Small intestine (tissue), 7 donors: ENCODE measurements around the gene TNFRSF8. TPM values are rescaled to one million over a fixed set of nuclear protein-coding genes. Genes with fewer than 3 reads are reported as not detected.
A peak's percentile ranks its signal among the peaks of the same experiment; 100 is the strongest.

Experiments
- DNase-seq, 2 donors: peaks; one replicate each; pipeline versions ENCODE4 v3.0.0 to v3.0.0-alpha.2; 2013
- FAIRE-seq: peaks from 2 replicates; lab custom pipeline; 2012; peaks lifted over from hg19 to GRCh38; lab: Jason Lieb, UNC
- H3K27ac ChIP-seq, 3 donors: one replicate each; pipeline ENCODE4 v1.5.1; 2013; ENCODE audit warnings: low read length in 2 of 3, mild to moderate bottlenecking in 2 of 3, control low read depth in 1 of 3, inconsistent platforms in 1 of 3, low read depth in 1 of 3, moderate library complexity in 1 of 3
- H3K27me3 ChIP-seq, 3 donors: one replicate each; pipeline ENCODE4 v1.6.1; 2013; ENCODE audit warnings: low read length in 3 of 3, inconsistent platforms in 1 of 3; ENCODE audit not compliant: control insufficient read depth in 3 of 3, insufficient read depth in 3 of 3
- H3K36me3 ChIP-seq, 3 donors: one replicate each; pipeline ENCODE4 v1.6.1; 2013; ENCODE audit warnings: low read length in 3 of 3, inconsistent platforms in 1 of 3, low read depth in 1 of 3, mild to moderate bottlenecking in 1 of 3, moderate library complexity in 1 of 3; ENCODE audit not compliant: control insufficient read depth in 3 of 3, insufficient read depth in 2 of 3
- H3K4me1 ChIP-seq, 3 donors: one replicate each; pipeline ENCODE4 v1.6.1; 2013; ENCODE audit warnings: low read length in 2 of 3, inconsistent platforms in 1 of 3, low read depth in 1 of 3, mild to moderate bottlenecking in 1 of 3, moderate library complexity in 1 of 3; ENCODE audit not compliant: control insufficient read depth in 3 of 3, insufficient read depth in 2 of 3
- H3K4me3 ChIP-seq, 3 donors: one replicate each; pipeline ENCODE4 v1.5.1; 2013; ENCODE audit warnings: low read length in 3 of 3, control low read depth in 1 of 3, inconsistent platforms in 1 of 3, low read depth in 1 of 3, mild to moderate bottlenecking in 1 of 3, moderate library complexity in 1 of 3
- H3K9me3 ChIP-seq, 2 donors: one replicate each; pipeline ENCODE4 v1.6.1; 2013; ENCODE audit warnings: low read depth in 1 of 2, low read length in 1 of 2; ENCODE audit not compliant: control insufficient read depth in 2 of 2, insufficient read depth in 1 of 2
- WGBS, 3 donors: extraction: QIAGEN DNeasy Blood & Tissue Kit; methylation state at CpG; one replicate each; pipeline ENCODE4 v1.1.7; 2013; 5-methylcytosine and 5-hydroxymethylcytosine counted together
- polyA plus RNA-seq, 4 donors: library from polyadenylated mRNA; stranded (reverse) in 3 of 4; unstranded in 1 of 4; fragments of 200-250 nt in 3 of 4; fragments of 120-200 nt in 1 of 4; gene quantifications; one replicate each; pipeline versions ENCODE4 v1.2.1 to v1.2.3, GENCODE V29; 2013
- donor health status: healthy with polysubstance abuse.
- donor health status: control.
- donor health status: control.
- donor health status: Bipolar disorder and iron deficiency.
- donor health status: healthy.

Gene TNFRSF8
- polyA plus RNA-seq, 4 donors = 0.10 to 2.1 (median 0.54) TPM; not detected in 1

- FAIRE-seq = no peak
These were observed 12.4 kb downstream of the TNFRSF8 start for GRCh38 chr1:12075195-12076114.

DNA sequence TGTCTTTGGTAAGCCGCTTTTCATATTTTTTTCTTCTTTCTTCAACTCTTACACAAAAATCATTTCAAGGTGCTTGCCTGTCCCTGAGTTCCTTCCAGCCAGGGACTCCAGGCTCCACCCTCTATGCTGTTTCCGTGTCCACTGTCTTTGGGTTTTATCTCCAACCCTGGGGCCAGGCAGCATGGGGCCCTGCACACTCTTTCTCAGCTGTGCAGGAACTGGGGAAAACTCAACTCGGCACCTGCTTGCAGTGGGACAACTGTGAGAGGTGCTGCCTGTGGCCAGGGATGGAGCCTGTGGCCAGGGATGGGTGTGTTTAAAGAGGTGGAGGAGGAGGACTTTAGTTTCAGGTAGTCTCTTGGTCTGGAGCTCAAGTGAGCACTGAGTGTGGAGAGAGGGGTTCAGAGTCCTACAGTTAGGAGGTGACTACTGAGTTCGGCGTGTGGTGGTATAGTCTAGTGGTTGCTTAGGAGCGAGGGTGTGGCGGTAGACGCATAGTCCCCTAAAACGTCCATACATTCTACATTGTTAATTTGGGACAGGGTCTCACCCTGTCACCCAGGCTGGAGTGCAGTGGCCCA lies 13.4 kb downstream of the TNFRSF8 start:
- no peak for FAIRE-seq
- Histone ChIP-seq H3K4me3 (no peak overlapping the region), H3K27me3 (peaks cover 0 to 4% (median 4%) of the 10 kb centered on the region in 3 donors), H3K36me3 (no peaks in the 10 kb centered on the region), H3K27ac (no peak overlapping the region), H3K9me3 (peaks cover 0 to 7% of the 10 kb centered on the region in 2 donors), H3K4me1 (peaks cover 0 to 3% (median 0%) of the 10 kb centered on the region in 3 donors)
- WGBS, 3 donors = 79 to 84% (median 81%) methylated on average over 9 of the region's 9 CpGs
- no peak for DNase-seq

More at GRCh38 chr1:12075195-12076114, 12.4 kb downstream of the TNFRSF8 start:
- no peaks in the 10 kb centered on the region for H3K36me3 ChIP-seq
- peaks cover 0 to 3% (median 0%) of the 10 kb centered on the region in 3 donors for H3K4me1 ChIP-seq
- 75 to 79% (median 79%) methylated on average over 19 of the region's 19 CpGs for WGBS, 3 donors
- peaks cover 0 to 7% (median 4%) of the 10 kb centered on the region in 3 donors for H3K27me3 ChIP-seq
- peaks cover 0 to 7% of the 10 kb centered on the region in 2 donors for H3K9me3 ChIP-seq
- DNase-seq = no peak
- H3K27ac ChIP-seq = no peak overlapping the region
- H3K4me3 ChIP-seq = no peak overlapping the region

GRCh38 chr1:12078575-12078937 lies 15.5 kb downstream of the TNFRSF8 start:
- DNase-seq (no peak), FAIRE-seq (no peak)
- WGBS, 3 donors = 60 to 67% (median 65%) methylated on average over 7 of the region's 7 CpGs
- peaks cover 0 to 10% of the 10 kb centered on the region in 2 donors for H3K9me3 ChIP-seq
- H3K4me3 ChIP-seq = no peak overlapping the region
- peaks cover 0 to 4% (median 4%) of the 10 kb centered on the region in 3 donors for H3K27me3 ChIP-seq
- no peaks in the 10 kb centered on the region for H3K36me3 ChIP-seq
- no peak overlapping the region for H3K27ac ChIP-seq
- H3K4me1 ChIP-seq = peaks cover 0 to 3% (median 0%) of the 10 kb centered on the region in 3 donors

GRCh38 chr1:12078938-12079861 lies 16.1 kb downstream of the TNFRSF8 start:
- Histone ChIP-seq H3K36me3 (no peaks in the 10 kb centered on the region), H3K4me1 (peaks cover 0 to 3% (median 0%) of the 10 kb centered on the region in 3 donors), H3K27me3 (peaks cover 0 to 4% (median 4%) of the 10 kb centered on the region in 3 donors), H3K27ac (no peak overlapping the region), H3K9me3 (peaks cover 0 to 10% of the 10 kb centered on the region in 2 donors), H3K4me3 (no peak overlapping the region)
- DNase-seq (peak in 1 of 2 donors; percentile 49), FAIRE-seq (no peak)
- 24 to 40% (median 33%) methylated on average over 23 of the region's 23 CpGs for WGBS, 3 donors

- Histone ChIP-seq H3K9me3 (peaks cover 0 to 10% of the 10 kb centered on the region in 2 donors), H3K4me1 (peaks cover 0 to 3% (median 0%) of the 10 kb centered on the region in 3 donors), H3K27me3 (peaks cover 0 to 4% (median 4%) of the 10 kb centered on the region in 3 donors), H3K4me3 (no peak overlapping the region), H3K36me3 (no peaks in the 10 kb centered on the region), H3K27ac (no peak overlapping the region)
- DNase-seq = no peak
- WGBS, 3 donors = 72 to 87% (median 73%) methylated on average over 6 of the region's 6 CpGs
- FAIRE-seq = no peak
These were observed 17.1 kb downstream of the TNFRSF8 start for GRCh38 chr1:12080156-12080555.

GRCh38 chr1:12080773-12081556 lies 17.9 kb downstream of the TNFRSF8 start:
- 91 to 96% (median 93%) methylated on average over 9 of the region's 9 CpGs for WGBS, 3 donors

GRCh38 chr1:12081648-12082396 lies 18.7 kb downstream of the TNFRSF8 start:
- DNase-seq (no peak), FAIRE-seq (no peak)
- 89 to 90% (median 90%) methylated on average over 7 of the region's 7 CpGs for WGBS, 3 donors

More at GRCh38 chr1:12080773-12081556, 17.9 kb downstream of the TNFRSF8 start:
- Histone ChIP-seq H3K36me3 (no peaks in the 10 kb centered on the region), H3K9me3 (peaks cover 0 to 10% of the 10 kb centered on the region in 2 donors), H3K4me1 (peaks cover 0 to 3% (median 0%) of the 10 kb centered on the region in 3 donors), H3K27me3 (peaks cover 0 to 4% (median 4%) of the 10 kb centered on the region in 3 donors), H3K4me3 (no peak overlapping the region), H3K27ac (no peak overlapping the region)
- no peak for FAIRE-seq
- DNase-seq = no peak

More at GRCh38 chr1:12081648-12082396, 18.7 kb downstream of the TNFRSF8 start:
- Histone ChIP-seq H3K9me3 (peaks cover 0 to 13% of the 10 kb centered on the region in 2 donors), H3K27ac (no peak overlapping the region), H3K27me3 (peaks cover 0 to 4% (median 4%) of the 10 kb centered on the region in 3 donors), H3K4me1 (no peaks in the 10 kb centered on the region), H3K4me3 (no peak overlapping the region), H3K36me3 (no peaks in the 10 kb centered on the region)
